Stimulated activated CD4-positive, alpha-beta T cell treated with anti-CD3 and anti-CD28 coated beads, Interleukin-1b, Interleukin-23, amount 100 ng/mL, for 24 hours (primary cell): Measurements from ENCODE around the gene DCAF4L1.
A peak's percentile ranks its signal among the peaks of the same experiment; 100 is the strongest.

Experiments
- DNase-seq, 4 experiments: peaks; one replicate each; pipeline ENCODE4 v3.0.0-alpha.2; 2020; ENCODE audit warnings: low read depth in 4 of 4, low spot score in 1 of 4

The DCAF4L1 gene

GRCh38 chr4:41990365-41991111 lies 9.0 kb downstream of the DCAF4L1 start, which contains the start of gene SLC30A9:
Gene SLC30A9 (plus strand): TSS chr4:41990530. CDS start chr4:41990652, 122 bp downstream.
- peak; percentile 75 to 91 (median 86) for DNase-seq

GRCh38 chr4:41991916-41992767 lies 10.6 kb downstream of the DCAF4L1 start:
- DNase-seq: no peak

- no peak for DNase-seq
Measured at GRCh38 chr4:41992967-41993857, 11.7 kb downstream of the DCAF4L1 start.

- DNase-seq: no peak
Measured at GRCh38 chr4:41994461-41994985, 13.0 kb downstream of the DCAF4L1 start.

GRCh38 chr4:41998019-41998418 lies 16.5 kb downstream of the DCAF4L1 start:
- DNase-seq: no peak

- no peak for DNase-seq
Measured at GRCh38 chr4:41999321-41999720, 17.8 kb downstream of the DCAF4L1 start.

GRCh38 chr4:42008011-42008786 lies 26.6 kb downstream of the DCAF4L1 start:
- no peak for DNase-seq

GRCh38 chr4:42015438-42015837 lies 33.9 kb downstream of the DCAF4L1 start:
- no peak for DNase-seq

GRCh38 chr4:42018451-42018850 lies 36.9 kb downstream of the DCAF4L1 start:
- DNase-seq: no peak
